Loucy (cell line): ENCODE results near the gene ACSL5.
"Not testable (repeated sequence)": the region's sequence is repeated elsewhere in the genome, so short reads cannot be mapped to it uniquely, and the experiment has no call there.

ENCODE experiments used
- H2AFZ ChIP-seq: fragments of 200-600 bp; sonication (generic); 2 replicates; pipeline ENCODE4 v1.6.0; 2016; ENCODE audit warnings: antibody characterized with exemption, mild to moderate bottlenecking, low read length, moderate library complexity
- H3F3A ChIP-seq: fragments of 200-600 bp; 2 replicates; pipeline ENCODE4 v1.6.0; 2016; ENCODE audit warnings: antibody characterized with exemption, low read depth, mild to moderate bottlenecking
- H3K27me3 ChIP-seq: fragments of 200-600 bp; sonication (generic); 2 replicates; pipeline ENCODE4 v1.6.1; 2014; ENCODE audit warnings: low read length, mild to moderate bottlenecking; ENCODE audit not compliant: insufficient read depth, poor library complexity, severe bottlenecking
- H3K36me3 ChIP-seq: fragments of 200-600 bp; sonication (generic); 2 replicates; pipeline ENCODE4 v1.6.1; 2016; ENCODE audit warnings: low read length; ENCODE audit not compliant: insufficient read depth
- H3K4me1 ChIP-seq: fragments of 200-600 bp; sonication (generic); 2 replicates; pipeline ENCODE4 v1.5.1; 2014; ENCODE audit warnings: low read length, mild to moderate bottlenecking; ENCODE audit not compliant: insufficient read depth, poor library complexity, severe bottlenecking
- H3K4me2 ChIP-seq: fragments of 200-600 bp; sonication (generic); 2 replicates; pipeline ENCODE4 v1.6.0; 2014; ENCODE audit warnings: antibody characterized with exemption, low read length, low read depth, mild to moderate bottlenecking; ENCODE audit not compliant: poor library complexity, severe bottlenecking
- H3K4me3 ChIP-seq: fragments of 200-600 bp; sonication (generic); 2 replicates; pipeline ENCODE4 v1.5.1; 2014; ENCODE audit warnings: low read length, mild to moderate bottlenecking, mixed read lengths; ENCODE audit not compliant: poor library complexity, severe bottlenecking
- H3K79me2 ChIP-seq: fragments of 200-600 bp; sonication (generic); 2 replicates; pipeline ENCODE4 v1.6.1; 2014; ENCODE audit warnings: low read length; ENCODE audit not compliant: insufficient read depth
- H3K9ac ChIP-seq: fragments of 200-600 bp; sonication (generic); 2 replicates; pipeline ENCODE4 v1.6.0; 2014; ENCODE audit warnings: mild to moderate bottlenecking, low read depth, low read length, moderate library complexity; ENCODE audit not compliant: poor library complexity, severe bottlenecking
- H3K9me2 ChIP-seq: fragments of 200-600 bp; sonication (generic); replicated peaks from 2 replicates; pipeline ENCODE4 v1.6.1; 2016; ENCODE audit warnings: low read depth, low read length, mixed read lengths
- H3K9me3 ChIP-seq: fragments of 200-600 bp; sonication (generic); 2 replicates; pipeline ENCODE4 v1.6.1; 2014; ENCODE audit warnings: mild to moderate bottlenecking, antibody characterized with exemption, low read length, low read depth; ENCODE audit not compliant: insufficient read depth
- H4K20me1 ChIP-seq: fragments of 200-600 bp; sonication (generic); 2 replicates; pipeline ENCODE4 v1.6.0; 2014; ENCODE audit warnings: antibody characterized with exemption, low read length, mild to moderate bottlenecking; ENCODE audit not compliant: insufficient read depth, poor library complexity, severe bottlenecking
- CTCF ChIP-seq: fragments of 200-600 bp; sonication (generic); conservative IDR thresholded peaks from 2 replicates; pipeline ENCODE4 v1.5.1; 2014; ENCODE audit warnings: mild to moderate bottlenecking, antibody characterized with exemption, low read length
- EZH2phosphoT487 ChIP-seq: fragments of 200-600 bp; IDR thresholded peaks from 2 replicates; pipeline ENCODE4 v1.6.1; 2018; ENCODE audit warnings: antibody characterized with exemption, mild to moderate bottlenecking, moderate library complexity, borderline replicate concordance

The ACSL5 gene

GRCh38 chr10:112402917-112403316, 29.0 kb downstream of the ACSL5 start:
- Histone ChIP-seq H3F3A (no peaks in the 10 kb centered on the region), H3K9me3 (no peaks in the 10 kb centered on the region), H4K20me1 (no peaks in the 10 kb centered on the region), H3K9me2 (no peaks in the 10 kb centered on the region), H3K79me2 (no peaks in the 10 kb centered on the region), H3K4me3 (no peak overlapping the region), H3K4me1 (no peaks in the 10 kb centered on the region), H2AFZ (no peak overlapping the region), H3K27me3 (no peaks in the 10 kb centered on the region), H3K9ac (no peak overlapping the region), H3K36me3 (peaks cover 48% of the 10 kb centered on the region; the same call in 1 of the 2 replicates), H3K4me2 (no peak overlapping the region)
- TF ChIP-seq EZH2phosphoT487 = no peak
- no peak for TF ChIP-seq CTCF

- no peak overlapping the region for H3K4me3 ChIP-seq
- H3K27me3 ChIP-seq = no peaks in the 10 kb centered on the region
- H3K9me2 ChIP-seq = no peaks in the 10 kb centered on the region
- H3K9ac ChIP-seq = no peak overlapping the region
- no peaks in the 10 kb centered on the region for H3K4me1 ChIP-seq
- no peaks in the 10 kb centered on the region for H3F3A ChIP-seq
- H3K4me2 ChIP-seq = no peak overlapping the region
- no peaks in the 10 kb centered on the region for H3K79me2 ChIP-seq
- TF ChIP-seq EZH2phosphoT487 (no peak), CTCF (no peak)
- no peaks in the 10 kb centered on the region for H4K20me1 ChIP-seq
- no peaks in the 10 kb centered on the region for H3K9me3 ChIP-seq
- peaks cover 48% of the 10 kb centered on the region; the same call in 1 of the 2 replicates for H3K36me3 ChIP-seq
- no peak overlapping the region for H2AFZ ChIP-seq
Observed at GRCh38 chr10:112404617-112405016, 30.7 kb downstream of the ACSL5 start.

GRCh38 chr10:112406806-112407205, 32.9 kb downstream of the ACSL5 start:
- H3K36me3 ChIP-seq = peaks cover 49% of the 10 kb centered on the region; the same call in 1 of the 2 replicates
- not testable (repeated sequence) for H3K4me2 ChIP-seq, H3K4me3 ChIP-seq, H2AFZ ChIP-seq, H3K27me3 ChIP-seq, H3K4me1 ChIP-seq, H3K9me3 ChIP-seq, H3F3A ChIP-seq, H4K20me1 ChIP-seq, H3K79me2 ChIP-seq, H3K9ac ChIP-seq, H3K9me2 ChIP-seq

GRCh38 chr10:112407696-112408095, 33.8 kb downstream of the ACSL5 start:
- no peaks in the 10 kb centered on the region for H3K27me3 ChIP-seq
- no peak overlapping the region for H2AFZ ChIP-seq
- H3K36me3 ChIP-seq = peaks cover 48% of the 10 kb centered on the region; the same call in 1 of the 2 replicates
- no peaks in the 10 kb centered on the region for H3K4me1 ChIP-seq
- no peaks in the 10 kb centered on the region for H3K79me2 ChIP-seq
- H4K20me1 ChIP-seq = no peaks in the 10 kb centered on the region
- no peaks in the 10 kb centered on the region for H3K9me3 ChIP-seq
- H3K4me2 ChIP-seq = no peak overlapping the region
- H3K9ac ChIP-seq = no peak overlapping the region
- H3K9me2 ChIP-seq = no peaks in the 10 kb centered on the region
- no peaks in the 10 kb centered on the region for H3F3A ChIP-seq
- no peak for TF ChIP-seq EZH2phosphoT487
- TF ChIP-seq CTCF = no peak
- H3K4me3 ChIP-seq = no peak overlapping the region
